ENCODE measurements around the gene EDAR. TPM values are rescaled to one million over a fixed set of nuclear protein-coding genes. Genes with fewer than 3 reads are reported as not detected.

The EDAR gene
- total and polyA plus RNA-seq, 2 of the 8 experiments (the other 6 are each of a cell fraction or from before 2014, with no cell fraction given) = not detected

GRCh38 chr2:108858894-108859293 is 130.1 kb downstream of the EDAR start (continued):
- TF ChIP-seq HDAC2 (IDR thresholded peaks at IDR 0.05; ENCODE audit: borderline replicate concordance in 1 of 2, low read depth in 2 of 2, low read length in 2 of 2) = no peak
- TF ChIP-seq POU5F1 (IDR thresholded peaks at IDR 0.05; ENCODE audit: low read depth, low read length) = no peak
- TF ChIP-seq ATF3 (IDR thresholded peaks at IDR 0.05; ENCODE audit: insufficient read depth, low read depth, low read length) = no peak
- TF ChIP-seq EZH2 (IDR thresholded peaks at IDR 0.05; ENCODE audit: low read depth, low read length, severe bottlenecking) = no peak

Measured in H1 (cell line).